ENCODE measurements around the gene MSL2. TPM values are rescaled to one million over a fixed set of nuclear protein-coding genes. Genes with fewer than 3 reads are reported as not detected.
A peak's percentile ranks its signal among the peaks of the same experiment; 100 is the strongest.
"Not testable (repeated sequence)": the region's sequence is repeated elsewhere in the genome, so short reads cannot be mapped to it uniquely, and the experiment has no call there.

The MSL2 gene
- total RNA-seq, 1 donor: 27.3 TPM

- H3K4me3 ChIP-seq (ENCODE audit: low read depth, low read length): no peak overlapping the region
- no peak for DNase-seq (ENCODE audit: low read depth)
- no peak for TF ChIP-seq CTCF (IDR thresholded peaks at IDR 0.05; ENCODE audit: insufficient read depth, low read length)
Observed at GRCh38 chr3:136134091-136134490, 62.0 kb downstream of the MSL2 start.

- H3K4me3 ChIP-seq (ENCODE audit: low read depth, low read length); DNase-seq (ENCODE audit: low read depth): not testable (repeated sequence)
Observed at GRCh38 chr3:136131647-136132046, 64.5 kb downstream of the MSL2 start.

GRCh38 chr3:136122006-136122405 lies 74.1 kb downstream of the MSL2 start:
- TF ChIP-seq CTCF (IDR thresholded peaks at IDR 0.05; ENCODE audit: insufficient read depth, low read length): no peak
- H3K4me3 ChIP-seq (ENCODE audit: low read depth, low read length): no peak overlapping the region
- DNase-seq (ENCODE audit: low read depth): no peak

- H3K4me3 ChIP-seq (ENCODE audit: low read depth, low read length): no peak overlapping the region
- DNase-seq (ENCODE audit: low read depth): peak; percentile 22
- no peak for TF ChIP-seq CTCF (IDR thresholded peaks at IDR 0.05; ENCODE audit: insufficient read depth, low read length)
Observed at GRCh38 chr3:136120373-136121348, 75.5 kb downstream of the MSL2 start.

- H3K4me3 ChIP-seq (ENCODE audit: low read depth, low read length); DNase-seq (ENCODE audit: low read depth): not testable (repeated sequence)
Observed at GRCh38 chr3:136119783-136120182, 76.4 kb downstream of the MSL2 start.

GRCh38 chr3:136119332-136119731 lies 76.8 kb downstream of the MSL2 start:
- DNase-seq (ENCODE audit: low read depth); H3K4me3 ChIP-seq (ENCODE audit: low read depth, low read length): not testable (repeated sequence)

- H3K4me3 ChIP-seq (ENCODE audit: low read depth, low read length): no peak overlapping the region
- no peak for DNase-seq (ENCODE audit: low read depth)
- no peak for TF ChIP-seq CTCF (IDR thresholded peaks at IDR 0.05; ENCODE audit: insufficient read depth, low read length)
Observed at GRCh38 chr3:136114421-136114820, 81.7 kb downstream of the MSL2 start.

- TF ChIP-seq CTCF (IDR thresholded peaks at IDR 0.05; ENCODE audit: insufficient read depth, low read length): no peak
Observed at GRCh38 chr3:136110481-136110880, 85.7 kb downstream of the MSL2 start.

More at GRCh38 chr3:136110481-136110880, 85.7 kb downstream of the MSL2 start:
- no peak overlapping the region for H3K4me3 ChIP-seq (ENCODE audit: low read depth, low read length)
- no peak for DNase-seq (ENCODE audit: low read depth)

Measured in fibroblast of the aortic adventitia (primary cell).